ENCODE data around the gene TMED4. TPM values are rescaled to one million over a fixed set of nuclear protein-coding genes. Genes with fewer than 3 reads are reported as not detected.

The TMED4 gene
- total RNA-seq = 10 to 100 TPM; 76.7 to 93.3 (median 84.9) TPM
- long read RNA-seq, donor 1, transcript TMED4-205 (4 exons, 1,755 nt) = minor isoform, 10 of 71 reads
- long read RNA-seq, donor 1, transcript TMED4-203 (5 exons, 2,322 nt) = major isoform, 49 of 71 reads
- long read RNA-seq, donor 1, partial matches to known transcripts = 6 of 71 reads
- long read RNA-seq, donor 1, other reads (novel, unspliced or antisense) = 3 of 71 reads
- long read RNA-seq, donor 2, transcript TMED4-203 (5 exons, 2,322 nt) = major isoform, 55 of 107 reads
- long read RNA-seq, donor 2, partial matches to known transcripts = 6 of 107 reads
- long read RNA-seq, donor 2, other reads (novel, unspliced or antisense) = 39 of 107 reads

DNA sequence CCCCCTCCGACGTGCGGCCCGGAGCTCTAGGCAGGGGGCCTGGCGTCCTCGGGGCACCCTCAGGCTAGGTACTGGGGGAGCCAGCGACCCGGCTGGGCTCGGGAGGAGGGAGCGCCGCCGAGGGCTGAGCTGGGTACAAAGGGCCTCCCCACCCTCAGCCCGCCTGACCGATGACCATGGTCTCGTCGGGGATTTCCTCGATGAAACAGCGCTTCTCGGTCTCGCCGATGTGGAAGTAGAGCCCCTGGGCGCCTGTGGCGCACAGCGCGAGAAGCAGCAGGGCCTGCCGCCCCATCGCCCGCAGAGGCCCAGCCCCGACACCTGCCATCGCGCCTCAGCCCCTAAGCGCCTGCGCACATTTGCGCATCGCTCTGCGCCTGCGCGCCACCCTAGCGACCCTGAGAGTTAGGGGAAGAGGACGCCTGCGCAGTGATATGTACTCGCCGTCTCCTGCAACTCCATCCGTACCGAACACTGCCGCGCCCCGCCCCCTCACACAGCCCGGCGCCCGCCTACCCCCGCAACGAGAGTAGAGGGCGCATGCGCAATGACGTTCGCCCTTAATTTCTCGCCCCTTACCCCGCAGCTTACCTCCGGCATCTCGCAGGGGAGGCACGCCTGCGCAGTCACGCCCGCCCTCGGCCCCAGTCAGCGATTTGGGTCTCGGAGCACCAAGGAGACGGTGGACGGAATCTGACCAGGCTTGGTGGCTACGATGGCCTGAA is at the start of gene TMED4:
Gene TMED4 (minus strand): TSS at position 353 of the 725 bp plus-strand sequence. CDS start 25 bp downstream, at position 328.
- ATAC-seq (peak; percentile 98), DNase-seq (peak; percentile 100)
- H3K36me3 ChIP-seq (ENCODE audit: low read depth) = peaks cover 5% of the 10 kb centered on the region
- intact Hi-C loops (cut with DNase I, micrococcal nuclease) = loop anchor here in 1 of 2 donors (10.0 kb wide), 1 partner anchor 263 kb away; the partner anchor contains the start of gene H2AZ2
- H3K9me3 ChIP-seq = no peaks in the 10 kb centered on the region
- H3K4me1 ChIP-seq (ENCODE audit: low read depth) = peaks cover 13% of the 10 kb centered on the region
- no peak for TF ChIP-seq CTCF (IDR thresholded peaks at IDR 0.05)
- H3K4me3 ChIP-seq = peak within 1 kb of the TSS; percentile 58

GRCh38 chr7:44631458-44632115 is 49.6 kb upstream of the TMED4 start:
- DNase-seq (no peak), ATAC-seq (peak; percentile 4)
- Histone ChIP-seq H3K36me3 (ENCODE audit: low read depth) (no peaks in the 10 kb centered on the region), H3K4me3 (no peak overlapping the region), H3K9me3 (no peaks in the 10 kb centered on the region), H3K4me1 (ENCODE audit: low read depth) (peaks cover 56% of the 10 kb centered on the region)
- TF ChIP-seq CTCF (IDR thresholded peaks at IDR 0.05) = no peak
- intact Hi-C loops (cut with DNase I, micrococcal nuclease) = no loop called here

- peaks cover 50% of the 10 kb centered on the region for H3K4me1 ChIP-seq (ENCODE audit: low read depth)
- intact Hi-C loops (cut with DNase I, micrococcal nuclease) = no loop called here
- DNase-seq (no peak), ATAC-seq (no peak)
- no peak overlapping the region for H3K4me3 ChIP-seq
- no peaks in the 10 kb centered on the region for H3K9me3 ChIP-seq
- no peak for TF ChIP-seq CTCF (IDR thresholded peaks at IDR 0.05)
- no peaks in the 10 kb centered on the region for H3K36me3 ChIP-seq (ENCODE audit: low read depth)
Observed at GRCh38 chr7:44630792-44631457, 48.9 kb upstream of the TMED4 start.

DNA sequence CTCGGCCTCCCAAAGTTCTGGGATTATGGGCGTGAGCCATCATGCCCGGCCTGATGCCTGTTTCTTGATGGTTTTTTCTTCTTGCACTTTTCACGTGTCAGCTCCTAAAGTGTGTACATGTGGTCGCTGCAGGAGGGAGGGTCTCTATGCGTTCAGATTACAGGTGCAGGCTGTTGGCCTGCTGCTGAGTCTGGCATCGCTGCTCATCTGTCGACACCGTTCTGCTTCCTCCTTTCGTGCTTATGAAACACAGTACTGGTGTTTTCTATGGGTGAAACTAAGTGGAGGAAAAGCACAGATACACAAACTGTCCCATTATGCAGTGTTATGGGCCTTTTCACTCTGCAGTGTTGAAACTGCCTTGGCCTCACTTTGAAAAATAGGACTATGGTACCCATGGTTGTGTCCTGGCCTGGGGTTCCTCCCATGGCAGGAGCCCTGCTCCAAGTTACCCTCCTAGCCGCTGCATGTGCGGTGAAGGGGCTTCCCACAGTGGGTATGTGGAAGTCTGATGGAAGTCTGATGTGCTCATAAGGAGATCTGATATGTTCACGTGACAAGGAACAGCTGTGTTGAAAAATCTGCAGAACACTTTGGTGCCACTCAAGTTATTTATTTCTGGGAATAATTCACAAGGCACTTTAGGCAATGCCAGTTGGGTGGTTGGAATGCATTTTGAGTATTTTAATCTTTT is 47.9 kb upstream of the TMED4 start:
- intact Hi-C loops (cut with DNase I, micrococcal nuclease) = no loop called here
- Histone ChIP-seq H3K9me3 (no peaks in the 10 kb centered on the region), H3K4me3 (no peak overlapping the region), H3K36me3 (ENCODE audit: low read depth) (no peaks in the 10 kb centered on the region), H3K4me1 (ENCODE audit: low read depth) (peaks cover 42% of the 10 kb centered on the region)
- TF ChIP-seq CTCF (IDR thresholded peaks at IDR 0.05) = no peak
- DNase-seq (no peak), ATAC-seq (no peak)

- DNase-seq (peak in 1 of 3 donors; percentile 7), ATAC-seq (no peak)
- Histone ChIP-seq H3K36me3 (ENCODE audit: low read depth) (peaks cover 6% of the 10 kb centered on the region), H3K9me3 (no peaks in the 10 kb centered on the region), H3K4me3 (no peak overlapping the region), H3K4me1 (ENCODE audit: low read depth) (peaks cover 21% of the 10 kb centered on the region)
- TF ChIP-seq CTCF (IDR thresholded peaks at IDR 0.05) = no peak
- intact Hi-C loops (cut with DNase I, micrococcal nuclease) = no loop called here
Observed at GRCh38 chr7:44626620-44627019, 44.6 kb upstream of the TMED4 start.

Measured in mucosa of descending colon (tissue), 3 donors.